ENCODE results near the gene TOM1L2.
A peak's percentile ranks its signal among the peaks of the same experiment; 100 is the strongest.

DNA sequence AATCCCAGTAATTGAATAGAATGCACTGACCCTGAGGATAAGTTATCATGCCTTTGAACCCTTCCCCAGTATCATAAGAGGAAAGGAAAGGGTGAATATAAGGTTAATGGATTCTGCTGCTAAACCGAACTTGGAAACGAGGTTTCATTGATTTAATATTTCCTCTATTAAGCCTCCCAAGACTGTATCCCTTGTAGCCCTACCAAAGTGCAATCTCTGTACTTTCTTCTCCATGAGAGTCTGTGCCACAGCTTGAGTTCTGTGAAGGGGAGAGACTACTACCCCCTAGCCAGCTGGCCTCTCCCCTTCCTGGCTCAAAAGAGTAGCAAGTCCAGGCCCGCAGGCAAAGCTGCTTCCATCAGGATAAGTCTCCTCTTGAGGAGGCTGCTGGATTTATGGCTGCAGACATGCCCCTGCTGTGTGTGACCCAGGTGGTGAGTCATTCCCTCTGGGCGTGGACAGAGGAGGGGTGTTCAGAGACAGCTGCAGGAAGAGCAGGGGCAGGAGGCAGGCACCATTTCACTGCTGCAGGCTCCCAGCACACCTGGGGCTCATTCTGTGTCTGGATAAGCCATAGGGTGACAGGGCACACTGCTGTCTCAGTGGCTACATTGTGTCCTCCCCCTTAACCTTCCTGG, 58.4 kb downstream of the TOM1L2 start:
- no peak for TF ChIP-seq CTCF (IDR thresholded peaks at IDR 0.05)
- TF ChIP-seq POLR2A (IDR thresholded peaks at IDR 0.05): peak in 1 of 2 donors; percentile 59

Data from adrenal gland (tissue), 5 donors.